Ramos (cell line): ENCODE data around the gene ARID3A.
"Not testable (repeated sequence)": the region's sequence is repeated elsewhere in the genome, so short reads cannot be mapped to it uniquely, and the experiment has no call there.

Source experiments
- in situ Hi-C: fragments of 300-500 bp; cut with MboI; formaldehyde crosslinking; loops from one replicate; pipeline ENCODE4 v1.14.3; 2022; ENCODE audit warnings: low sequenced_read_pairs; ENCODE audit not compliant: unreplicated experiment

Gene ARID3A

GRCh38 chr19:890831-891230 lies 35.0 kb upstream of the ARID3A start:
- in situ Hi-C loops, result no loop called here

- in situ Hi-C loops, result not testable (repeated sequence)
Measured at GRCh38 chr19:891421-892200, 34.2 kb upstream of the ARID3A start.

GRCh38 chr19:892243-892893 lies 33.5 kb upstream of the ARID3A start:
- in situ Hi-C loops, result no loop called here

- in situ Hi-C loops, result no loop called here
Measured at GRCh38 chr19:892894-893689, 32.7 kb upstream of the ARID3A start, which contains the start of the genes MED16 and RNU6-9. Gene MED16 (minus strand): TSS chr19:893187. CDS start chr19:891131, 2,056 bp downstream. Gene RNU6-9 (plus strand): TSS chr19:893484.

GRCh38 chr19:896434-896833 lies 29.4 kb upstream of the ARID3A start:
- in situ Hi-C loops, result no loop called here

- in situ Hi-C loops, result no loop called here
Measured at GRCh38 chr19:896999-897398, 28.8 kb upstream of the ARID3A start.

- in situ Hi-C loops, result no loop called here
Measured at GRCh38 chr19:897442-898039, 28.3 kb upstream of the ARID3A start.

- in situ Hi-C loops, result no loop called here
Measured at GRCh38 chr19:898663-899062, 27.2 kb upstream of the ARID3A start.

- in situ Hi-C loops, result no loop called here
Measured at GRCh38 chr19:899336-900042, 26.3 kb upstream of the ARID3A start.

GRCh38 chr19:900043-900301 lies 25.9 kb upstream of the ARID3A start:
- in situ Hi-C loops, result no loop called here

- in situ Hi-C loops, result no loop called here
Measured at GRCh38 chr19:900302-901111, 25.3 kb upstream of the ARID3A start.

- in situ Hi-C loops, result no loop called here
Measured at GRCh38 chr19:901216-902092, 24.4 kb upstream of the ARID3A start.

GRCh38 chr19:902093-902370 lies 23.8 kb upstream of the ARID3A start:
- in situ Hi-C loops, result no loop called here

GRCh38 chr19:902446-903226 lies 23.2 kb upstream of the ARID3A start:
- in situ Hi-C loops, result no loop called here

GRCh38 chr19:903266-903797 lies 22.5 kb upstream of the ARID3A start:
- in situ Hi-C loops, result no loop called here

- in situ Hi-C loops, result no loop called here
Measured at GRCh38 chr19:904545-904944, 21.3 kb upstream of the ARID3A start.

- in situ Hi-C loops, result no loop called here
Measured at GRCh38 chr19:906480-906879, 19.4 kb upstream of the ARID3A start.
